ENCODE data around the gene FLAD1. TPM values are rescaled to one million over a fixed set of nuclear protein-coding genes. Genes with fewer than 3 reads are reported as not detected.
A peak's percentile ranks its signal among the peaks of the same experiment; 100 is the strongest.

Gene FLAD1
- total RNA-seq, 1 experiment from 2014 or later, result 82.4 TPM

GRCh38 chr1:154967331-154967950, 15.7 kb upstream of the FLAD1 start:
- TF ChIP-seq CTCF (conservative IDR thresholded peaks at IDR 0.05; ENCODE audit: low read depth, low read length) (no peak), EZH2 (IDR thresholded peaks at IDR 0.05; ENCODE audit: borderline replicate concordance, low read depth, low read length, poor library complexity, severe bottlenecking) (no peak)
- DNase-seq (ENCODE audit: low spot score), result no peak
- Histone ChIP-seq H3K9me3 (ENCODE audit: low read depth, low read length, poor library complexity, severe bottlenecking) (no peaks in the 10 kb centered on the region), H3K27ac (ENCODE audit: low read depth, low read length, poor library complexity, severe bottlenecking) (peak overlapping the region; percentile 96), H3K4me1 (ENCODE audit: insufficient read depth, low read length, poor library complexity, severe bottlenecking) (peaks cover 44% of the 10 kb centered on the region), H3K27me3 (replicated peaks; ENCODE audit: insufficient read depth, low read depth, low read length, poor library complexity) (no peaks in the 10 kb centered on the region), H3K4me3 (ENCODE audit: low read depth, low read length, poor library complexity, severe bottlenecking) (no peak overlapping the region), H3K36me3 (ENCODE audit: insufficient read depth, low read length, poor library complexity, severe bottlenecking) (peaks cover 59% of the 10 kb centered on the region)
- POLR2A ChIA-PET (ENCODE audit: low non-redundant PET), result no interaction called here
- intact Hi-C loops (cut with micrococcal nuclease; ENCODE audit: unreplicated experiment), result no loop called here
- CTCF ChIA-PET, result no interaction called here
- no TSS peak for BruUV-seq (replicated peaks)

GRCh38 chr1:154968731-154969130, 14.4 kb upstream of the FLAD1 start:
- CTCF ChIA-PET, result interaction anchor here (0.5 kb wide), 1 partner anchor 42 kb away, joined by 3 read pairs; no protein-coding TSS in a partner anchor
- BruUV-seq (replicated peaks), result no TSS peak
- Histone ChIP-seq H3K4me1 (ENCODE audit: insufficient read depth, low read length, poor library complexity, severe bottlenecking) (peaks cover 50% of the 10 kb centered on the region), H3K27ac (ENCODE audit: low read depth, low read length, poor library complexity, severe bottlenecking) (peak overlapping the region; percentile 96), H3K36me3 (ENCODE audit: insufficient read depth, low read length, poor library complexity, severe bottlenecking) (peaks cover 46% of the 10 kb centered on the region), H3K9me3 (ENCODE audit: low read depth, low read length, poor library complexity, severe bottlenecking) (no peaks in the 10 kb centered on the region), H3K27me3 (replicated peaks; ENCODE audit: insufficient read depth, low read depth, low read length, poor library complexity) (no peaks in the 10 kb centered on the region), H3K4me3 (ENCODE audit: low read depth, low read length, poor library complexity, severe bottlenecking) (peak overlapping the region; percentile 70)
- DNase-seq (ENCODE audit: low spot score), result peak; percentile 63
- POLR2A ChIA-PET (ENCODE audit: low non-redundant PET), result no interaction called here
- intact Hi-C loops (cut with micrococcal nuclease; ENCODE audit: unreplicated experiment), result no loop called here
- TF ChIP-seq CTCF (conservative IDR thresholded peaks at IDR 0.05; ENCODE audit: low read depth, low read length), result no peak
- no peak for TF ChIP-seq EZH2 (IDR thresholded peaks at IDR 0.05; ENCODE audit: borderline replicate concordance, low read depth, low read length, poor library complexity, severe bottlenecking)

- BruUV-seq (replicated peaks), result no TSS peak
- Histone ChIP-seq H3K27me3 (replicated peaks; ENCODE audit: insufficient read depth, low read depth, low read length, poor library complexity) (no peaks in the 10 kb centered on the region), H3K27ac (ENCODE audit: low read depth, low read length, poor library complexity, severe bottlenecking) (peak overlapping the region; percentile 96), H3K9me3 (ENCODE audit: low read depth, low read length, poor library complexity, severe bottlenecking) (no peaks in the 10 kb centered on the region), H3K4me1 (ENCODE audit: insufficient read depth, low read length, poor library complexity, severe bottlenecking) (peaks cover 50% of the 10 kb centered on the region), H3K36me3 (ENCODE audit: insufficient read depth, low read length, poor library complexity, severe bottlenecking) (peaks cover 43% of the 10 kb centered on the region), H3K4me3 (ENCODE audit: low read depth, low read length, poor library complexity, severe bottlenecking) (peak overlapping the region; percentile 70)
- intact Hi-C loops (cut with micrococcal nuclease; ENCODE audit: unreplicated experiment), result no loop called here
- ChIA-PET POLR2A (ENCODE audit: low non-redundant PET) (interaction anchor here (0.7 kb wide), 1 partner anchor 39 kb away, joined by 22 read pairs; no protein-coding TSS in a partner anchor), CTCF (interaction anchor here (0.5 to 2.2 kb wide), 3 partner anchors 14 to 42 kb away, joined by 3 to 9 read pairs (median 5); partner anchors contain the start of gene PBXIP1)
- TF ChIP-seq CTCF (conservative IDR thresholded peaks at IDR 0.05; ENCODE audit: low read depth, low read length) (no peak), EZH2 (IDR thresholded peaks at IDR 0.05; ENCODE audit: borderline replicate concordance, low read depth, low read length, poor library complexity, severe bottlenecking) (no peak)
- DNase-seq (ENCODE audit: low spot score), result no peak
These were observed 13.9 kb upstream of the FLAD1 start for GRCh38 chr1:154969246-154969645.
